ENCODE data around the gene GFI1B. TPM values are rescaled to one million over a fixed set of nuclear protein-coding genes. Genes with fewer than 3 reads are reported as not detected.

Gene GFI1B
- total RNA-seq, 1 donor from 2014 or later, result not detected

DNA sequence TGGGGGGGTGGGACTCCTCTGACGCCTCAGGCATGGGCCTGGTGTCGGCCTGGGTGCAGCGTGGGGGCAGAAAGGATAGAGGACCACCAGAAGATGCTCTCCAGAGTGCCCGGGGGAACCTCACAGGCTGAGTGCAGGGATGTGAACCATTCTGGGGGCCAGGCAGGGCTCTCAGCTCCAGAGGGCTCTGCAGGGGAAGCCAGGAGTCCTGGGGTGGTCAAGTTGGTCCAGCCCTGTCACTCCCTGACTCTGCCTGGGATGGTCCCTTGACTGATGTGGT lies 6.5 kb downstream of the GFI1B start:
- Mint-ChIP-seq H3K27ac (no peak overlapping the region), H3K36me3 (no peaks in the 10 kb centered on the region), H3K4me3 (no peak overlapping the region), H3K4me1 (no peaks in the 10 kb centered on the region), H3K27me3 (ENCODE audit: insufficient read depth, low read depth) (peaks cover 3% of the 10 kb centered on the region), H3K9me3 (no peaks in the 10 kb centered on the region)
- Histone ChIP-seq H3K4me1 (no peaks in the 10 kb centered on the region), H3K27ac (no peak overlapping the region), H3K9me3 (ENCODE audit: low read depth) (no peaks in the 10 kb centered on the region), H4K20me1 (ENCODE audit: low read depth) (no peaks in the 10 kb centered on the region), H3K9ac (no peak overlapping the region), H3F3A (ENCODE audit: low read depth) (no peaks in the 10 kb centered on the region), H3K79me2 (ENCODE audit: low read depth) (no peaks in the 10 kb centered on the region), H3K4me3 (no peak overlapping the region), H3K4me2 (no peak overlapping the region), H3K36me3 (no peaks in the 10 kb centered on the region), H2AFZ (replicated peaks) (no peak overlapping the region), H3K27me3 (peaks cover 19% of the 10 kb centered on the region)
- no peak for TF ChIP-seq EZH2 (IDR thresholded peaks at IDR 0.05)
- no peak for TF ChIP-seq EZH2phosphoT487 (IDR thresholded peaks at IDR 0.05)
- TF ChIP-seq, protein P1, sequence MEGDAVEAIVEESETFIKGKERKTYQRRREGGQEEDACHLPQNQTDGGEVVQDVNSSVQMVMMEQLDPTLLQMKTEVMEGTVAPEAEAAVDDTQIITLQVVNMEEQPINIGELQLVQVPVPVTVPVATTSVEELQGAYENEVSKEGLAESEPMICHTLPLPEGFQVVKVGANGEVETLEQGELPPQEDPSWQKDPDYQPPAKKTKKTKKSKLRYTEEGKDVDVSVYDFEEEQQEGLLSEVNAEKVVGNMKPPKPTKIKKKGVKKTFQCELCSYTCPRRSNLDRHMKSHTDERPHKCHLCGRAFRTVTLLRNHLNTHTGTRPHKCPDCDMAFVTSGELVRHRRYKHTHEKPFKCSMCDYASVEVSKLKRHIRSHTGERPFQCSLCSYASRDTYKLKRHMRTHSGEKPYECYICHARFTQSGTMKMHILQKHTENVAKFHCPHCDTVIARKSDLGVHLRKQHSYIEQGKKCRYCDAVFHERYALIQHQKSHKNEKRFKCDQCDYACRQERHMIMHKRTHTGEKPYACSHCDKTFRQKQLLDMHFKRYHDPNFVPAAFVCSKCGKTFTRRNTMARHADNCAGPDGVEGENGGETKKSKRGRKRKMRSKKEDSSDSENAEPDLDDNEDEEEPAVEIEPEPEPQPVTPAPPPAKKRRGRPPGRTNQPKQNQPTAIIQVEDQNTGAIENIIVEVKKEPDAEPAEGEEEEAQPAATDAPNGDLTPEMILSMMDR (IDR thresholded peaks at IDR 0.05), result no peak
- no peak for DNase-seq (ENCODE audit: low spot score)

DNA sequence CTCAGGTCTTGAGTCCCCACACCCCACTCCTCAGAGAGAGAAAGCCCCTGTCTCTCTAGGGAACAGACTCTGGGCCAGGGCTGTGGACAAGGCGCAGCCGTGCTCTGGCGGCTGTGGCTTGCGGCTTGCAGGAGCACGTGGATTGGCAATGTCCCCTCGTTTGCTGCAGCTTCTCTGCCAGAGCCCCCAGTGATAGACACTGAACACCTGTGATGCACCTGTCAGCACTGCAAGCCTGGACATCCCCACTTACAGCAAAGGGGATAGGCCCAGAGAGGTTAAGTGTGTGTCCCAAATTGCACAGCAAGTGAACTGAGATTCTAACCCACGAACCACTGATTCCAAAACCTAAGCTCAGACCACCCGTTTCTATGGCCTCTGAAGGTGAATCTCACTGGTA lies 7.0 kb downstream of the GFI1B start:
- Histone ChIP-seq H3F3A (ENCODE audit: low read depth) (no peaks in the 10 kb centered on the region), H3K4me1 (no peaks in the 10 kb centered on the region), H3K36me3 (no peaks in the 10 kb centered on the region), H3K9me3 (ENCODE audit: low read depth) (no peaks in the 10 kb centered on the region), H3K79me2 (ENCODE audit: low read depth) (no peaks in the 10 kb centered on the region), H3K27me3 (peaks cover 14% of the 10 kb centered on the region), H3K4me2 (no peak overlapping the region), H2AFZ (replicated peaks) (no peak overlapping the region), H4K20me1 (ENCODE audit: low read depth) (no peaks in the 10 kb centered on the region), H3K27ac (no peak overlapping the region), H3K9ac (no peak overlapping the region), H3K4me3 (no peak overlapping the region)
- Mint-ChIP-seq H3K4me3 (no peak overlapping the region), H3K9me3 (peaks cover 2% of the 10 kb centered on the region), H3K27ac (no peak overlapping the region), H3K4me1 (no peaks in the 10 kb centered on the region), H3K27me3 (ENCODE audit: insufficient read depth, low read depth) (peaks cover 5% of the 10 kb centered on the region), H3K36me3 (no peaks in the 10 kb centered on the region)
- no peak for TF ChIP-seq EZH2 (IDR thresholded peaks at IDR 0.05)
- TF ChIP-seq, protein P1 (IDR thresholded peaks at IDR 0.05), result no peak
- no peak for TF ChIP-seq EZH2phosphoT487 (IDR thresholded peaks at IDR 0.05)
- no peak for DNase-seq (ENCODE audit: low spot score)

DNA sequence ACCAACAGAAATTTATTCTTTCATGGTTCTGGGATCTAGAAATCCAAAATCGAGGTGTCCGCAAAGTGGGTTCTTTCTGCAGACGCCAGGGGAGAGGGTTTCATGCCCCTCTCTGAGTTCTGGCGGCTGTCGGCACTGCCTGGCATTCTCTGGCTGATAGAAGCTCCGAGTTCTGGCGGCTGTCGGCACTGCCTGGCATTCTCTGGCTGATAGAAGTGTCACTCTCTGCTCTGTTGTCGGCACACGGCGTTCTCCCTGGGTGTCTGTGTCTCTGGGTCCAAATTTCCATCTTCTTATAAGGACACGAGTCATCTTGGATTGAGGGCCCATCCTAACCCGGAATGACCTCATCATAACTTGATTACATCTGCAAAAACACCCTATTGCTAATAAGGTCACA lies 7.6 kb downstream of the GFI1B start:
- Histone ChIP-seq H3K27me3 (peaks cover 8% of the 10 kb centered on the region), H3K9ac (no peak overlapping the region), H2AFZ (replicated peaks) (no peak overlapping the region), H3K9me3 (ENCODE audit: low read depth) (no peaks in the 10 kb centered on the region), H3K4me1 (no peaks in the 10 kb centered on the region), H3F3A (ENCODE audit: low read depth) (no peaks in the 10 kb centered on the region), H3K4me2 (no peak overlapping the region), H3K4me3 (no peak overlapping the region), H4K20me1 (ENCODE audit: low read depth) (no peaks in the 10 kb centered on the region), H3K36me3 (no peaks in the 10 kb centered on the region), H3K79me2 (ENCODE audit: low read depth) (no peaks in the 10 kb centered on the region), H3K27ac (no peak overlapping the region)
- H3K4me3 Mint-ChIP-seq, result no peak overlapping the region
- H3K9me3 Mint-ChIP-seq, result peaks cover 2% of the 10 kb centered on the region
- DNase-seq (ENCODE audit: low spot score), result no peak
- H3K27ac Mint-ChIP-seq, result no peak overlapping the region
- no peaks in the 10 kb centered on the region for H3K36me3 Mint-ChIP-seq
- H3K4me1 Mint-ChIP-seq, result no peaks in the 10 kb centered on the region
- TF ChIP-seq EZH2phosphoT487 (IDR thresholded peaks at IDR 0.05), result no peak
- TF ChIP-seq EZH2 (IDR thresholded peaks at IDR 0.05), result no peak
- H3K27me3 Mint-ChIP-seq (ENCODE audit: insufficient read depth, low read depth), result peaks cover 7% of the 10 kb centered on the region

DNA sequence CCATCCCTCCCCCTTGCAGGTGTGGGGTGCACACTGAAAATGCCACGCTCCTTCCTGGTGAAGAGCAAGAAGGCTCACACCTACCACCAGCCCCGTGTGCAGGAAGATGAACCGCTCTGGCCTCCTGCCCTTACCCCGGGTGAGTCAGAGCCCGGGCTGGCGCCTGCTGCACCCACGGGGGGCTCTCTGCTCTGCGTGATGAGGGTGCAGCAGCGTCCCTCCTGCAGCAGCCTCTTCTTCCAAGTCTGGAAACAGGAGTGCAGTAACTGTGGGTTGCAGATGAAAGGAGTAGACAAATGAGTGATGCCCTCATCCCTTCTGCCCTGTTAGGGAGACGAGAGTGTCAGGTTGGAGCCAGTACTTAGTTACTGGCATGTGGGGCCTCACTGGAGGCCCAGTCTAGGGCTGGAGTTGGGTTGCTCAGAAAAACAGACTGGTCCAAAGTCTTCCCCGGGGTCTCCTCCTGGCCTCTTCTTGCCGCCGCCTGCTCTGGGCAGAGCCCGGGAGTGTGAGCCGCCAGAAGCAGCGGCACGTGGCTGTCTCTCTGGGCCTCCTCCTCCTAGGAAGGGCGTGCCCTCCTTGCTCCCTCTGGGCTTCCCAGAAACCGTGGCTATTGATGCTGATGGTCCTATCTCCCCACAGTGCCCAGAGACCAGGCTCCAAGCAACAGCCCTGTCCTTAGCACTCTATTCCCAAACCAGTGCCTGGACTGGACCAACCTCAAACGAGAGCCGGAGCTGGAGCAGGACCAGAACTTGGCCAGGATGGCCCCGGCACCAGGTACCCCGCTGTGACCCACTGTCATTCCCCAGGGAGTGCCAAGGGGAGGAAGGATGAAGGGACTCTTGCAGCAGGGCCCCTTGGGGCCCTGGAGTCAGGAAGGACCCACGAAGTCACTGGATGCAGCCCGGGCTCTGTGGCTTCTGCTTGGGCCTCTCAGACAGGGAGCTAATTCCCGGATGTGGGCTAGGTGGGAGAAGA lies 8.4 kb downstream of the GFI1B start:
- no peaks in the 10 kb centered on the region for H3K4me1 Mint-ChIP-seq
- no peak overlapping the region for H3K4me3 Mint-ChIP-seq
- no peak overlapping the region for H3K27ac ChIP-seq
- peaks cover 4% of the 10 kb centered on the region for H3K27me3 Mint-ChIP-seq (ENCODE audit: insufficient read depth, low read depth)
- H3K27me3 ChIP-seq, result peaks cover 7% of the 10 kb centered on the region
- H4K20me1 ChIP-seq (ENCODE audit: low read depth), result no peaks in the 10 kb centered on the region
- no peaks in the 10 kb centered on the region for H3K79me2 ChIP-seq (ENCODE audit: low read depth)
- H3K9ac ChIP-seq, result no peak overlapping the region
- TF ChIP-seq, protein P1 (IDR thresholded peaks at IDR 0.05), result no peak
- TF ChIP-seq EZH2 (IDR thresholded peaks at IDR 0.05), result no peak
- TF ChIP-seq EZH2phosphoT487 (IDR thresholded peaks at IDR 0.05), result no peak
- no peak overlapping the region for H3K27ac Mint-ChIP-seq
- H3K9me3 ChIP-seq (ENCODE audit: low read depth), result no peaks in the 10 kb centered on the region
- no peak overlapping the region for H3K4me2 ChIP-seq
- H2AFZ ChIP-seq (replicated peaks), result no peak overlapping the region
- no peak for DNase-seq (ENCODE audit: low spot score)
- no peaks in the 10 kb centered on the region for H3K36me3 ChIP-seq
- peaks cover 2% of the 10 kb centered on the region for H3K9me3 Mint-ChIP-seq
- no peaks in the 10 kb centered on the region for H3K4me1 ChIP-seq
- H3K4me3 ChIP-seq, result no peak overlapping the region
- no peaks in the 10 kb centered on the region for H3F3A ChIP-seq (ENCODE audit: low read depth)
- H3K36me3 Mint-ChIP-seq, result no peaks in the 10 kb centered on the region

All from neural progenitor cell (in vitro differentiated cells).